Measurements from ENCODE around the gene TRIM17. TPM values are rescaled to one million over a fixed set of nuclear protein-coding genes. Genes with fewer than 3 reads are reported as not detected.

Gene TRIM17
- total RNA-seq, 1 donor from 2014 or later, result 1.5 TPM

DNA sequence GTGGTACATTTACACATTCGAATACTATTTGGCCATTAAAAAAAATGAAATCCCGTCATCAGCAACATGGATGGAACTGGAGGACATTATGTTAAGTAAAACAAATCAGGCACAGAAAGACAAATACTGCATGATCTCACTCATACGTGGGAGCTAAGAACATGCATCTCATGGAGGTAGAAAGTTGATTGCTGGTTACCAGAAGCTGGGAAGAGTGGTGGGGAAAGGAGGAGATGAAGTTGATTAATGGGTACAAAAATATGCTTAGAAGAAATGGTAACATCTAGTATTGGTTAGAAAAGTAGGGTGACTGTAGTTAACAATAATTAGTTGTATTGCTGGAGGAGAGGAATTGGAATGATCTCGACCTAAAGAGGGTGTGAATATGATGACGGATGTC, 45.9 kb upstream of the TRIM17 start:
- H3K4me2 ChIP-seq (ENCODE audit: low read length), result no peak overlapping the region
- FAIRE-seq, result no peak
- H4K20me1 ChIP-seq (ENCODE audit: insufficient read depth, low read length), result no peaks in the 10 kb centered on the region
- H3K27ac ChIP-seq (ENCODE audit: low read depth, low read length), result no peak overlapping the region
- no peaks in the 10 kb centered on the region for H3K79me2 ChIP-seq (ENCODE audit: insufficient read depth, low read length)
- no peak overlapping the region for H3K4me3 ChIP-seq (ENCODE audit: insufficient read depth, low read depth, low read length)
- H3K9me3 ChIP-seq (ENCODE audit: insufficient read depth, low read depth, low read length), result no peaks in the 10 kb centered on the region
- no peak overlapping the region for H2AFZ ChIP-seq (ENCODE audit: low read depth, low read length)
- DNase-seq (ENCODE audit: low read depth), result no peak
- H3K9ac ChIP-seq (ENCODE audit: low read length), result no peak overlapping the region
- H3K4me1 ChIP-seq (ENCODE audit: insufficient read depth, low read length), result no peaks in the 10 kb centered on the region
- no peak overlapping the region for H3K4me3 Mint-ChIP-seq (ENCODE audit: unreplicated experiment)
- H3K27me3 Mint-ChIP-seq (ENCODE audit: low read depth, unreplicated experiment), result peaks cover 69% of the 10 kb centered on the region
- H3K27ac Mint-ChIP-seq (ENCODE audit: unreplicated experiment), result no peak overlapping the region
- no peaks in the 10 kb centered on the region for H3K36me3 Mint-ChIP-seq (ENCODE audit: low read depth, unreplicated experiment)
- H3K4me1 Mint-ChIP-seq (ENCODE audit: low read depth, unreplicated experiment), result no peaks in the 10 kb centered on the region
- peaks cover 39% of the 10 kb centered on the region for H3K27me3 ChIP-seq (ENCODE audit: insufficient read depth, low read length)
- H3K9me3 Mint-ChIP-seq (ENCODE audit: unreplicated experiment), result peaks cover 7% of the 10 kb centered on the region
- no peaks in the 10 kb centered on the region for H3K36me3 ChIP-seq (ENCODE audit: insufficient read depth, low read length)
- TF ChIP-seq EZH2 (IDR thresholded peaks at IDR 0.05; ENCODE audit: insufficient read depth, low read length), result no peak
- TF ChIP-seq, protein P1, sequence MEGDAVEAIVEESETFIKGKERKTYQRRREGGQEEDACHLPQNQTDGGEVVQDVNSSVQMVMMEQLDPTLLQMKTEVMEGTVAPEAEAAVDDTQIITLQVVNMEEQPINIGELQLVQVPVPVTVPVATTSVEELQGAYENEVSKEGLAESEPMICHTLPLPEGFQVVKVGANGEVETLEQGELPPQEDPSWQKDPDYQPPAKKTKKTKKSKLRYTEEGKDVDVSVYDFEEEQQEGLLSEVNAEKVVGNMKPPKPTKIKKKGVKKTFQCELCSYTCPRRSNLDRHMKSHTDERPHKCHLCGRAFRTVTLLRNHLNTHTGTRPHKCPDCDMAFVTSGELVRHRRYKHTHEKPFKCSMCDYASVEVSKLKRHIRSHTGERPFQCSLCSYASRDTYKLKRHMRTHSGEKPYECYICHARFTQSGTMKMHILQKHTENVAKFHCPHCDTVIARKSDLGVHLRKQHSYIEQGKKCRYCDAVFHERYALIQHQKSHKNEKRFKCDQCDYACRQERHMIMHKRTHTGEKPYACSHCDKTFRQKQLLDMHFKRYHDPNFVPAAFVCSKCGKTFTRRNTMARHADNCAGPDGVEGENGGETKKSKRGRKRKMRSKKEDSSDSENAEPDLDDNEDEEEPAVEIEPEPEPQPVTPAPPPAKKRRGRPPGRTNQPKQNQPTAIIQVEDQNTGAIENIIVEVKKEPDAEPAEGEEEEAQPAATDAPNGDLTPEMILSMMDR (IDR thresholded peaks at IDR 0.05; ENCODE audit: insufficient read depth, low read depth, low read length), result no peak

GRCh38 chr1:228460821-228461220, 44.2 kb upstream of the TRIM17 start:
- Histone ChIP-seq H3K9me3 (ENCODE audit: insufficient read depth, low read depth, low read length) (no peaks in the 10 kb centered on the region), H3K4me1 (ENCODE audit: insufficient read depth, low read length) (peaks cover 9% of the 10 kb centered on the region), H3K79me2 (ENCODE audit: insufficient read depth, low read length) (peaks cover 5% of the 10 kb centered on the region), H3K4me2 (ENCODE audit: low read length) (no peak overlapping the region), H3K27ac (ENCODE audit: low read depth, low read length) (no peak overlapping the region), H2AFZ (ENCODE audit: low read depth, low read length) (no peak overlapping the region), H3K36me3 (ENCODE audit: insufficient read depth, low read length) (no peaks in the 10 kb centered on the region), H4K20me1 (ENCODE audit: insufficient read depth, low read length) (no peaks in the 10 kb centered on the region), H3K27me3 (ENCODE audit: insufficient read depth, low read length) (peaks cover 26% of the 10 kb centered on the region), H3K9ac (ENCODE audit: low read length) (no peak overlapping the region), H3K4me3 (ENCODE audit: insufficient read depth, low read depth, low read length) (no peak overlapping the region)
- no peak overlapping the region for H3K4me3 Mint-ChIP-seq (ENCODE audit: unreplicated experiment)
- H3K36me3 Mint-ChIP-seq (ENCODE audit: low read depth, unreplicated experiment), result no peaks in the 10 kb centered on the region
- no peak for TF ChIP-seq EZH2 (IDR thresholded peaks at IDR 0.05; ENCODE audit: insufficient read depth, low read length)
- TF ChIP-seq, protein P1 (IDR thresholded peaks at IDR 0.05; ENCODE audit: insufficient read depth, low read depth, low read length), result no peak
- peaks cover 2% of the 10 kb centered on the region for H3K9me3 Mint-ChIP-seq (ENCODE audit: unreplicated experiment)
- H3K27ac Mint-ChIP-seq (ENCODE audit: unreplicated experiment), result no peak overlapping the region
- FAIRE-seq, result no peak
- no peak for DNase-seq (ENCODE audit: low read depth)
- peaks cover 52% of the 10 kb centered on the region for H3K27me3 Mint-ChIP-seq (ENCODE audit: low read depth, unreplicated experiment)
- H3K4me1 Mint-ChIP-seq (ENCODE audit: low read depth, unreplicated experiment), result peaks cover 2% of the 10 kb centered on the region

DNA sequence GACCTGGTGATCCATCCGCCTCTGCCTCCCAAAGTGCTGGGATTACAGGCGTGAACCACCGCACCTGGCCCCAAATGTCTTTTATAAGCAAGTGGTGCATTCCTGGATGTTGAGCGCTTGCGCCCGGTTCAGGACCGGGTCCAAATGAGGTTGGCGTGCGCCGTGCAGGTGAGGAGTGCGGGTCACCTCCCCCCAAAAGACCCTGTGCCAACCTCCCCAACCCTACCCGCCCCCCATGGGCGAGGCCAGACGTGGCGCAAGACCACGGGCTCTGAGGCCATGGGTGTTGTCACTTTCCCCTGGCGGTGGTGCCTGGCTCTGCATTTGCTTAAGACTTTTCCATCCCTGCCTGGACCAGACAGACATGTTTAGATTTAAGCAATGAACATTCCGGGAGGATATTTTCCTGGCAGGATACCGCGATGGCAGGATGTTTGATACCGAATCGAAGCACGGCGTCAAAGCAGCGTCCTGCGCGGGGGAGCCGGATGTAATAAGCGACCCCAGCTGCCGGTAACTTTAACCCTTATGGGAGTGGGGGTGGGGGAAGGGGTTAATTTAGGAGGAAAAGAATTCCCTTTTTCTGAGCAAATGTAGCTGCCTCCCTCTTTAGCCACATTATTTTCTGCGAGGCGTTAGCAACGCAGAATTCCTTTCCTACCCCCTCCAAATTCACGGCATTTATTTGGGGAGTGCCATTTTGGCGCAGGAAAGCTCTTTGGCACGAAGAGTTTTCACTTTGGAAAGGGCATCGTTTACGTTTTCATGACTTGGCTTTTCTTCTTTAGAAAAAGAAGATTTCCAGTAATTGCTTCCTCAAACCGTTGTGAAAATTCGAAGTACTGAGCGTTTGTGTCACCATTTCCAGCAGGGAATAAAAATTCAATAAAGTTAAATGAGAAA, 42.7 kb upstream of the TRIM17 start:
- peaks cover 9% of the 10 kb centered on the region for H3K4me1 ChIP-seq (ENCODE audit: insufficient read depth, low read length)

More for the DNA sequence above, 42.7 kb upstream of the TRIM17 start:
- H3K4me3 ChIP-seq (ENCODE audit: insufficient read depth, low read depth, low read length), result peak overlapping the region; percentile 69
- FAIRE-seq (no peak), DNase-seq (ENCODE audit: low read depth) (peak; percentile 60)
- H3K27me3 Mint-ChIP-seq (ENCODE audit: low read depth, unreplicated experiment), result peaks cover 43% of the 10 kb centered on the region
- H3K9ac ChIP-seq (ENCODE audit: low read length), result peak overlapping the region; percentile 31
- peaks cover 12% of the 10 kb centered on the region for H3K79me2 ChIP-seq (ENCODE audit: insufficient read depth, low read length)
- H3K4me3 Mint-ChIP-seq (ENCODE audit: unreplicated experiment), result peak overlapping the region; percentile 98
- no peaks in the 10 kb centered on the region for H3K36me3 ChIP-seq (ENCODE audit: insufficient read depth, low read length)
- H3K27me3 ChIP-seq (ENCODE audit: insufficient read depth, low read length), result peaks cover 19% of the 10 kb centered on the region
- peak overlapping the region; percentile 58 for H3K27ac Mint-ChIP-seq (ENCODE audit: unreplicated experiment)
- peaks cover 5% of the 10 kb centered on the region for H3K36me3 Mint-ChIP-seq (ENCODE audit: low read depth, unreplicated experiment)
- no peaks in the 10 kb centered on the region for H3K9me3 ChIP-seq (ENCODE audit: insufficient read depth, low read depth, low read length)
- peak overlapping the region; percentile 88 for H3K4me2 ChIP-seq (ENCODE audit: low read length)
- no peaks in the 10 kb centered on the region for H3K9me3 Mint-ChIP-seq (ENCODE audit: unreplicated experiment)
- H2AFZ ChIP-seq (ENCODE audit: low read depth, low read length), result peak overlapping the region; percentile 78
- H3K27ac ChIP-seq (ENCODE audit: low read depth, low read length), result no peak overlapping the region
- TF ChIP-seq EZH2 (IDR thresholded peaks at IDR 0.05; ENCODE audit: insufficient read depth, low read length), result no peak
- TF ChIP-seq, protein P1 (IDR thresholded peaks at IDR 0.05; ENCODE audit: insufficient read depth, low read depth, low read length), result peak; percentile 62
- H3K4me1 Mint-ChIP-seq (ENCODE audit: low read depth, unreplicated experiment), result peaks cover 2% of the 10 kb centered on the region
- no peaks in the 10 kb centered on the region for H4K20me1 ChIP-seq (ENCODE audit: insufficient read depth, low read length)

Measured in astrocyte (in vitro differentiated cells and primary cell).